Esophagus squamous epithelium (tissue), 4 donors: ENCODE measurements around the gene ESRRA.

Source experiments
- POLR2A ChIP-seq, 4 donors: fragments of 450-650 bp; IDR thresholded peaks; one replicate each; pipeline ENCODE4 v1.6.1; 2017; ENCODE audit warnings: antibody characterized with exemption in 4 of 4, mild to moderate bottlenecking in 4 of 4, moderate library complexity in 3 of 4
- TF ChIP-seq, protein P1 (sequence below), 6 experiments: fragments of 450-650 bp in 4 of 6; fragments of 200-600 bp in 2 of 6; sonication (generic) in 2 of 6; IDR thresholded peaks; one replicate each; pipeline ENCODE4 v1.5.1; 2016 to 2019; ENCODE audit warnings: antibody characterized with exemption in 6 of 6, mild to moderate bottlenecking in 4 of 6, moderate library complexity in 4 of 6

GRCh38 chr11:64267207-64267945 is 37.9 kb upstream of the ESRRA start:
- TF ChIP-seq, protein P1, sequence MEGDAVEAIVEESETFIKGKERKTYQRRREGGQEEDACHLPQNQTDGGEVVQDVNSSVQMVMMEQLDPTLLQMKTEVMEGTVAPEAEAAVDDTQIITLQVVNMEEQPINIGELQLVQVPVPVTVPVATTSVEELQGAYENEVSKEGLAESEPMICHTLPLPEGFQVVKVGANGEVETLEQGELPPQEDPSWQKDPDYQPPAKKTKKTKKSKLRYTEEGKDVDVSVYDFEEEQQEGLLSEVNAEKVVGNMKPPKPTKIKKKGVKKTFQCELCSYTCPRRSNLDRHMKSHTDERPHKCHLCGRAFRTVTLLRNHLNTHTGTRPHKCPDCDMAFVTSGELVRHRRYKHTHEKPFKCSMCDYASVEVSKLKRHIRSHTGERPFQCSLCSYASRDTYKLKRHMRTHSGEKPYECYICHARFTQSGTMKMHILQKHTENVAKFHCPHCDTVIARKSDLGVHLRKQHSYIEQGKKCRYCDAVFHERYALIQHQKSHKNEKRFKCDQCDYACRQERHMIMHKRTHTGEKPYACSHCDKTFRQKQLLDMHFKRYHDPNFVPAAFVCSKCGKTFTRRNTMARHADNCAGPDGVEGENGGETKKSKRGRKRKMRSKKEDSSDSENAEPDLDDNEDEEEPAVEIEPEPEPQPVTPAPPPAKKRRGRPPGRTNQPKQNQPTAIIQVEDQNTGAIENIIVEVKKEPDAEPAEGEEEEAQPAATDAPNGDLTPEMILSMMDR (IDR thresholded peaks at IDR 0.05): no peak
- TF ChIP-seq POLR2A (IDR thresholded peaks at IDR 0.05): no peak
